Measurements from ENCODE around the gene MCAT. TPM values are rescaled to one million over a fixed set of nuclear protein-coding genes. Genes with fewer than 3 reads are reported as not detected.

The MCAT gene
- total RNA-seq, 1 experiment from 2014 or later, result 18.0 TPM

DNA sequence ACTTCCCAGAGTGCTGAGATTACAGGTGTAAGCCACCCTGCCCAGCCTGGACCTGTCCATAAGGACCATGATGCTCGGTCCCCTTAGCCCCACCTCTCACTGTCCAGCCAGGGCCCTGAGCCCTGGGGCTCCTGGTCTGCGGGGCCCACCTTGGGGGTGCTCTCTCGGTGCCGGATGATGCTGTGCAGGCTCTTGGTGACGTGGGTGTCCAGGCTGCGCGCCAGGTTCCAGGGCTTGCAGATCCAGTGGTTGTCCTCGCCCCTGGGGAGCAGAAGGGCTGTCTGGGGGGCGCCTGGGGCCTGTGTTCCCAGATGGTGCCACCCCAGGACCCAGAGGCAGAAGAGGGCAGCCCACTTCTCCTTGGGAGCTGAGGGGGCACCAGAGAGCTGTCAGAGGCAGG is 30.4 kb upstream of the MCAT start:
- DNase-seq (ENCODE audit: low spot score), result no peak

DNA sequence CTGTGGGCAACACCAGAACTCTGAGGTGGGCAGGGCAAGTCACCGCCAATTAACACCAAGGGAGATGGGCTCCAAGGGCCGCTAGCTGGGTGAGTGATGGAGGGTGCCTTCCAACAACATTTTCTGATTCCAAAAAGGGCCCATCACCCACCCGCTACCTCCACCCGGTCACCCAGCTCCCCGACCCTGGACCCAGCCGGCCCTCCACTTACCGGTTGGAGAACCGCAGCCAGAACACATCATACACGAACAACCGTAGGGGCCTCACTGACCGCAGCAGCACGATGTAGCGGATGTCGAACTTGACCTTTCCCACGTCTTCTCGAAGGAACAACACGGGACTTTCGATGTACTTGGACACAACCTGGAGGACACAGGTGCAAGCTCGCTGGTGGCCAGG is 29.0 kb upstream of the MCAT start:
- no peak for DNase-seq (ENCODE audit: low spot score)

DNA sequence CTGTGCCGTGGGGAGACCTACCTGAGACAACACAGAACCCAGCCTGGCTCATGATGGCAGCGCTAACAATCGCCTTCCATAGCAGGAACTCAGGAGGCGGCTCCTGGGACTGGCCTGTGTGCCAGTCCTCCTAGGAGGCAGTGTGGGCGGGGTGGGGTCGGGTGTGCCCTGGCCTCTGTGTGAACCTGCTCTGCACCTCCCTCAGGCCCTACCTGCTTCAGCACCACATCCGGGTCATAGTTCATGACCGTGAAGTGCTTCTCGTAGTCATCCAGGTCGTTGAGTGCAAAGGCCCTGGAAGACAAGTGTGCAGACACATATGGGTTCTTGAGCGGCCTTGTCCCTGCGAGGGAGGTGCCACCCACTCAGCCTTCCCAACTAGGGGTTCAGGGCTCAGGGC is 28.4 kb upstream of the MCAT start:
- DNase-seq (ENCODE audit: low spot score), result no peak

DNA sequence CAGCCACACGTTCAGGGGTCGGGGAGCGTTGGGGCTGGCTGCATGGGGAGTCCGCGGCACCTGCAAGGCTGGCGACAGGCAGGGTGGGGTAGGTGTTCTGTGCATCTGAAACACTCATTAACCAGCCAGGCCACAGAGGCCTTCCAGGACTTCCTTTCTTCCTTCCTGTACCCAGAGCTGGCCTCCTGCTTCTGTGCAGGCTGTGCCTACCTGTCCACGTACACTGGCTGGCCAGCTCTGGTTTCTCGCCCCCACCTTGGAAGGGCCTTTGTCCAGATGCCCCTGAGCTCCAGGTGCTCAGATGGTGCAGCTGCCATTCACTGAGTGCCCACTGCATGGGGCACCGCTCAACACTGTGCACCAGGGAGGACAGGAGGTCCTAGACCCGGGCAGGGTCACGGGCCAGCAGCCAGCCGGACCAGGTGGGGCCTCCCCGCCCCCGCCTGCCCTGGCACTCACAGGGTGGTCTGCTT is 27.9 kb upstream of the MCAT start:
- DNase-seq (ENCODE audit: low spot score), result no peak

DNA sequence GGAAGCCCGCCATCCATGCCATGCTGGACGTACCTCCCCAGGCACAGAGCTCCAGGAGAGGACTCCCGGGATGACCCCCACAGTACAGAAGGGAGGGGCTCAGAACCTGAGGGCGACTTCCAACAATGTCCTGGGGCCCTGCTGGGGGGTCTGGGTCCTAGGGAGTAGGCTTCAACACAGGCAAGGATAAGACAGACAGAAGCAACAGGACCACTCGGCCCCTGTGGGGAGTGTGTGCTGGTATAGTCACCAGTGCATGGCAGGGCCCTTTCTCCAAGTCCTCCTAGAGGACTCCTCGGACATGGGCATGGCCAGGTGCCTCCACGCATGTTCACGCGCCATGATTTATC is 26.9 kb upstream of the MCAT start:
- DNase-seq (ENCODE audit: low spot score), result no peak

DNA sequence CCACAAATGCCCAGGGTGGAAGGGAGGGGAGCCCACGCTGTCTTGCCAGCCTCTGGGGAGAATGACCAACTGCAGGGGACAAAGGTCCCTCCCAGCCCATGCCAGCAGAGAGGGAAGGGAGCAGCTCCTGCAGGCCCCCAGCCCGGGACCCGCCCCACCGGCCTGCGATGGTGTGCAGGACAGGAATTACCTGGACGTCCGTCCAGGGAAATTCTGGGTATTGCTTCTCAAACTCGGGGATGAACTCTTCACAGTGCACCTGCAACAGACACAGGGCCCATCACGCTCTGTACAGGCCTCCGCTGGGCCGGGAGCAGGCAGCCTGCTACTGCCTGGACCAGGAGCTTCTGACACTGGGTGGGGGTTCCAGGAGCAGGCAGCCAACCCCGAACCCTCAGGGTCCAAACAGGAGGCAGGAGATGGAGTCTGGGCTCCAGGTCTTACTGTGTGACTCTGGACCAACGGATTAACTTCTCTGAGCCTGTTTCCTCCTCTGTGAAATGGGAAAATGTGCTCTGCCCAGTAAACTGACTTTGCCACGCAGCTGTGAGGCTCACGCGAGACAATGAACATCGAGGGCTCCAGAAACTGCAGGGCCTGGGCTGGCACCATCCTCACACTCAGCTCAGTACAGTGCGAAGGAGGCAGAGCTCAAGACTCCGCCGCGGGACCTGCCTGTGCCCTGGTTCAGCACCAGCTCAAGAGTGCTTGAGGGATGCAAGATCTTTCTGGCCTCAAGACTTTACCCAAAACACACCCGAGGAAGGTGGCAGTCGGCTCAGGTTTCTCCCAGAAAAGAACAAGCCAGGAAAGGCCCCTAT is 26.3 kb upstream of the MCAT start:
- no peak for DNase-seq (ENCODE audit: low spot score)

DNA sequence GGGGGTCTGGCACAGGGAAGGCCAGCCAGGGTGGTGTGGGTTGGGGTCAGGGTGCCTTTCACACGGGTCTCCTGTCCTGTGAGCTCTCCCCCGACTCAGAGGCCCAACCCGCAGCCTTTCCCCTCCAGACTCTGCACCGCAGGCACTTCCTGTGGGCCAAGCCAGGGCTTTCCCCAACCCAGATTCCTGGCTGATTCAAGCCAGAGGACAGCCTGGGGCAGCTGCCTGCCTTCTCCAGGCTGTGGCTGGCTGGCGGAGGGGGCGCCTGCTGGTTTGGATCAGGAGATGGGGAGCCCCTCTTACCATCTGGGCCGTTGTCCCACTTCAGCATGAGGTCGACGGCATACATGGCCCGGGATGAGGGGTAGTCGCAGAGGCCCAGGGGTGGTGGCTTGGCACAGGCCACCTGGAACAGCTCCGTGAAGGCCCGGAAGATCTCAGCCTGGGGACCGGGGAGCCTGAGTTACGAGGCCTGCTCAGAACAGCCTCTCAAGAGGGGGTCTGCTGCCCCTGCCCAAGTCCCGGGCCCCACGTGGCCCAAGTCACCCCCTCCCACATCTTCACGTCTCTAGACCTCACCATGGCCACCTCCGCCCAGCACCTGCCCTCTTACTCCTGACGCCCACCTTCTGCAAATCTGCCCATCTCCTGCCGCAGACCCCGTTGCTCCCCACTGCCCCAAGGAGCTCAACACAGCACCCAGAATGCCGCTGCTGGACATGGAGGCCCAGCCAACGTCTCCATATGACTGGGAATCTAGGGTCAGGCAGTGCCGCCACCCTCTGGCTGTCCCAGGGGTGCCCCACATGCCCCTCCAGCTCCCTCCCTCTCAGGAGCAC is 25.5 kb upstream of the MCAT start:
- DNase-seq (ENCODE audit: low spot score), result no peak

DNA sequence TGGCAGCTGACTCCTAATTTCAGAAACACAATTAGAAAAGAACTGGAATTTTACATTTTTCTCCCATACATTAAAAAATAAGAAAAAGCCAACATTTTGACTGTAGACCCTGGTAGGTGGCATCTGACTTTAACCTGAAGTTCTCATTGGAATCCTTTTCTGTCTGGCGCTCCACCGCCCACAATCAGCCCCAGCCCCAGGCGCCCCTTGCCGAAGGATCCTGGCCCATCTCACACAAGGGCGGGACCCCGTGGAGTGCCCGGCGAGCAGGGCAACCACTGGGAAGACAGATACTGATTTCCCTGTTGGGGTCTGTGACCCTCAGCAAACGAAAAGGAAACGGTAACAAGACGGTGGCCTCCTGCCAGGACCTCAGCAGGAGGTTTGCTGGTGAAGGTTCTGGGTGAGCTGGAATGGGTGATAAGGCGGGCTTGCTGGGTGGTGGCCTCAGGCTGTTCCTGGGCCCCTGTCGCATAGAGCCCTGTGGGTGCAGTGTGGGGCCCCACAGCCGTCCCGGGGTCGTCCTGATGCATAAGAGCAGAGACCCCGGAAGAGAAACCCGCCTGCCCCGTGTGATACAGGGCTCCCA is 23.9 kb upstream of the MCAT start:
- no peak for DNase-seq (ENCODE audit: low spot score)

DNA sequence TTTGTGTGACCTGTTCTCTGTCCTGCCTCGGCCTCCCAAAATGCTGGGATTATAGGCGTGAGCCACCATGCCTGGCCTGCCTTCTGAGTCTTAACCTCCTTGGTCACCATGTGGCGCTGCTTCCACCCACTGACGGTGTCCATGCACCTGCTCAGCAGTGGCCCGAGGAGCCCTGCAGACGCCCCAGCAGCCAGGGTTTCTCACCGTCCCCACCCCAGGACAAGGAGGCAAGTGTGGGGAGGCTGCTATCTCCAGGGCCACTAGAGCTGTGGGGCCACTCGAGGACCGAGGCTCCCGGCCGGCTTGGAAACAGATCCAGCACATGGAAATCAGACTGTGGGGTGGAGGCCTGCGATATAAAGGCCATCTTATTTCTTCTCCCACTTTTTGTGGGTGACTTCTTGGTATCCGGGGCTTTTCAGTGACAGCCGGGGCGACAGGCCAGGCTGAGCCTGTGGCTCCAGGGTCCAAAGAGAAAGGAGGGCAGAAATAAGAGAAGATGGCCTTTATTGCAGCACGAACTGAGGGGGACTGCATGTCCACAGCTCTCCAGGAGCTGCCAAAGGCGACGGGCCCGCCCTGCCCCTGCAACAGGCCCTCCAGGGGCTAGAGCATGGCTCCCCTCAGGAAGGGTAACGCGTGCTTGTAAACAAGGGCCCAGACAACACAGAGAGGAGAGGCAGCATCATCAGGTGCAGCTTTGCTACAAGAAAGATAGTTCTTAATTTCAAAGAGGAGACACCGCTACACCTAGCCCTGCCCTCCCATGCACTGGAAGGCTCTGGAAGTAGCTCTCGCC is 23.1 kb upstream of the MCAT start:
- no peak for DNase-seq (ENCODE audit: low spot score)

DNA sequence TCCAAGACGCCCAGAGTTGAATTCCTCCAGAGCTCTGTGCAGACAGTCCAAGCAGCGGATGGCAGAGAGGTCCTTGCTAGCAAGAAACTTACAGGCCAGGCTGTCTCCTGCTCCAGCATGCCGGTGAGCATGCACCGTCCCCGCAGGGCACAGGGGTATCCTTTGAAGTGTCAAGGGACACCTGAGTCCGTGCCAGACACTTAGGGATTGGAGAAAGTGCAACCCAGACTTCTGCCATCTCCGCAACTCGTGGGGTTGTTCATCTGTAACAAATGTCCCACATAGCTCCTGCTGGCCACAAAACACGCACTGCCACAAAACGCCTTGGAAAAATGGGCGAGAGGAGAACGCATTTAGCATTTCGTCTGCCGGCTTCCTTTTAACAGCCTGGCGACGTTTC is 21.4 kb upstream of the MCAT start:
- DNase-seq (ENCODE audit: low spot score), result no peak

DNA sequence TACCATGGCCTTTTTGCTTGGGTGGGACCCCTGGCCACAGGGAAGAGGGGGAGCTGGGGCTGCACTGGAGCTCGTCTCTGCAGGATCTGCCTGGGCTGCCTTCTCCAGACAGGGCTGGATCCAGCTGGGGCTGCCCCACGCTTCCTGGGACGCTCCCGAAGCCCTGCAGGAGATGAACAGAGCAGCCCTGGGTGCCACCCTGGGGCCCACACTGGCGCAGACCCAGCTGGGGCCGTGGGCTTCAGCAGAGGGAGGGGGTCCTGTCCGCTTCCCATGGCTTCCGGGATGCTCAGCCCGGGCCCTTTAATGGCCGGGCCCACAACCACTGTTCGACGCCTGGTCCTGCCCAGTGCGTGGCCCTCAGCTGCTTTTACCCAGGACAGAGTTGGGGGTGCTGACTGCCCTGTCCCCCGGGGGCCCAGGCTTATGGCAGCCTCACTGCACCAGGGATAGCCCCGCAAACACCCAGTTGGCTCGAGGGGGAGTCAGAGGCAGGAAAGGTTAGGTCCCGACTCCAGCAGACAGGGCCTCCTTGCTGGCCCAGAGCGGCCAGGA is 20.1 kb upstream of the MCAT start:
- no peak for DNase-seq (ENCODE audit: low spot score)

DNA sequence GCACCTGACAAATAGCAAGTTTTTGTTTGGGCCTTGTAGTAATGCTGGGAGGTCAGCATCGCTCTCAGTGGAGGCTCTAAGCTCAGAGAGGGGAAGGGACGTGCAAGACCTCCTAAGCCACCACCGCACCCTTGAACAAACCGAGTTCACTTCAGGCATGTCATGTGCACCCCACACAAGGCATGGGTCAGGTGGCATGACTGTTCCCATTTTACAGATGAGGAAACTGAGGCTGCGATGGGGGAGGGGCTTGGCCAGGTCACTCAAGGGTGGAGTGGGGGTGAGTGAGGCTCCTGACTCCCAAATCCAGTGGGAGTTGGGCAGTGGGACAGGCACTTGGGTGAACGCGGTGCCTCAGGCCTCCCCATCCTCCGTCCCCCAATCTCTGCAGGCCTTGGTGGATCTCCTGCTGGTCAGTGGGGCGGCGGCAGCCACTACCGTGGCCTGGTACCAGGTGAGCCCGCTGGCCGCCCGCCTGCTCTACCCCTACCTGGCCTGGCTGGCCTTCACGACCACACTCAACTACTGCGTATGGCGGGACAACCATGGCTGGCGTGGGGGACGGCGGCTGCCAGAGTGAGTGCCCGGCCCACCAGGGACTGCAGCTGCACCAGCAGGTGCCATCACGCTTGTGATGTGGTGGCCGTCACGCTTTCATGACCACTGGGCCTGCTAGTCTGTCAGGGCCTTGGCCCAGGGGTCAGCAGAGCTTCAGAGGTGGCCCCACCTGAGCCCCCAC is 19.4 kb upstream of the MCAT start:
- DNase-seq (ENCODE audit: low spot score), result no peak

DNA sequence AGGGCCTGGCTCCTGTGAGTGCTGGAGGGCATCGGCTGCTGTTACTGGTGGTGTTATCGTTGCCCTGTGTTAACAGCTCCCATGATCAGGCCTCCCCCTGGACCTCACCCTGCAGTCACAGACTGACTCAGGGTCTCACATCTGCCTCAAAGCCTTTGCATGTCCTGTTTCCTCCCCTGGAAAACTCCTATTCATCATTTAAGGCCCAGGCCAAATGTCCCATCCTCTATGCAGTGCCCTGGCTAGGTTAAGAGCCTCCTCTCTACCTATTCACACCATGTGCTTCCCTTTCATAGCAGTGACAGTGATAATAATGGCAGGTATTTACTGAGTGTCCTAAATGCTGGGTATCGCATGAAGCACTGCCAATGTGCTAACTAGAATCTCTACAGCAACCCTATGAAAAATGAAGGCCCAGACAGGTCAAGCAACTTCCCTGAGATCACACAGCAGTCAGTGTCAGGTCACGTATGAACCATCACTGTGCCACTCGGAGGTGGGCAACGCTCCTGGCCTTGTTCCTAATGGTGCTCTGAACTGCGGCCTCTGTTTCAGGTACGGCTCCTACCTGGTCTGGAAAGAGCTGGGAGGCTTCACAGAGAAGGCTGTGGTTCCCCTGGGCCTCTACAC is 17.4 kb upstream of the MCAT start:
- DNase-seq (ENCODE audit: low spot score), result no peak

DNA sequence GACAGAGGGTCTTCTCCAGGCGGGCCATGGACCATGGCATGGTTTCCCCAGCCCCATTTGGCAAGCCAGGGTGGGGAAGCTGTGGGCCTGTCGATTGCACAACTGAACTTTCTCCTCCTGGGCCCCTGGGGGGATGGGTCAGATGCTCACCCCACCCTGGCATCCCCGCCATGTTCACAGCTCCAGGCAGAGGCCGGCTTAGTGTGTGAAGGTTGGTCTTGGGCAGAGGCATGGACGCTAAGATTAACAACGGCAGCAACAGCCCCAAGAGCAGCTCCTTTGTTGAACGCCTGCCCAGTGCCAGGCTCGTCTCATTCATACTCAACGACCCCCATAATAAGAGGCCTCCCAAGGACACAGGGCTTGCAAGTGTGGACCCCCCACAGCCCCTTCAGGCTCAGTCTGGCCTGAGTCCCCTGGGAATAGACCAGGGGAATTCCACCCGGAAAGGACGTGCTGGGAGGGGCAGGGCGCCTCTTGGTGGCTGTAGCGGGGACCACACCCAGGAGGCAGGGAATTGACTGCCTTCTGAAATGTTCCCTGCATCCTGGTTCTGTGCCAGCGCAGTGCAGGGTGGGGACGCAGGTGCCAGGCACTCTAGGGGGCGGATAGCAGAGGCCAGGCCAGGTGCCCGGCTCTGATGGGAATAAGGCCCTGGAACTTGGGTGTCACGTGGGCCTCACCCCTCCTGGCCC is 16.4 kb upstream of the MCAT start:
- DNase-seq (ENCODE audit: low spot score), result no peak

DNA sequence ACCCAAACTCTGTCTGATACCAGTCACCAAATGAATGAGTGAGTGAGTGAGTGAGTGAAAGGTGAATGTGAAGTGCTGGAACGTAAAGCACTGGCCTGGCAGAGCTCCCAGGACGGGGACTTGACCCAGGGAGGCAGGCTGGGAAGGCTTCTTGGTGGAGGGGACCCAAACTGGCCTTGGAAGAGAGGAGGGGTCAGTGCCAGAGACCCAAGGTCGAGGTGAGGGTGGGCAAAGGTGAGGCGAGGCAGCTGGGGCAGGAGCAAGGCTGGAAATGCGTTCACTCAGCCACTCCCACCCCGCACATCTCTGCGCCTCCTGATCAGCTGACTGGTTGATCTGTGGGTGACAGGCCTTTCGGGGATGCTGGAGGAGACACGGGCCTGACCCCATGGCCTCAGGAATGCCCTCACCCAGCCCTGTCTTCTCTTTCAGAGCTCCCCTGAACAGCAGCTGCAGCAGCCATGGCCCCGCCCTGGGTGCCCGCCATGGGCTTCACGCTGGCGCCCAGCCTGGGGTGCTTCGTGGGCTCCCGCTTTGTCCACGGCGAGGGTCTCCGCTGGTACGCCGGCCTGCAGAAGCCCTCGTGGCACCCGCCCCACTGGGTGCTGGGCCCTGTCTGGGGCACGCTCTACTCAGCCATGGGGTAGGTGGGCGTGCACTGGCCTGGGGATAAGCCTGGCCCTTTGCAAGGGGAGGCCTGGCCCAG is 15.7 kb upstream of the MCAT start:
- no peak for DNase-seq (ENCODE audit: low spot score)

DNA sequence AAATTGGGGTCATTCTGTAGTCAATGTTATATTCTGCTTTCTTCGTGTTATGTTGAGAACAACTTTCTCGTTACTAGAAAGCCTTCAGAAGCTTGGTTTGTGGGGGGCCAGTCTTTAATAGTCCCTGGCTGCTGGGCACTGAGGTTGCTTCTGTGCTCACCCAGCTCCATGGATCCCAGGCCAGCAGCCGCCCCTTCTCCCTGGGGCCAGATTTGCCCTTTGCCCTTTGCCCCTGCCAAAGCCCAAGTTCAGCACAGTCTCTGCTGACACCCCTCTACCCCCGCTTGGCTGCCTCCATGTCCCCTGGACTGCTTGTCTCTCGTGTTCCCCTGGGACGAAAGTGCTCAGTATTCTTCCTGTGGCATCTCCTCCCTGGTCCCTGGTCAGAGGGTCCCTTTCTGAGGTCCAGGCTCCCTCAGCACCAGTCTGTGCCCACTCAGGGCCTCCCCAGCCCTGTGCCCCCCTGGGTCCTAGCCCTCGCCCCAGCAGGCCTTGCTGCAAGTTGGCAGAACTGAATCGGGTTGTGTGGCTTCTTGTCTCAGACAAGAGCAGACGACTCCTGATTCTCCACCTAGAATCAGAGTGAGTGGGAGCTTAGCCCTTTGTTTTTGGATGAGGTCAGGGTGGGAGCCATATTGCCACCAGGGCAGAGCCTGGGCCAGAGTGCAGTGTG is 14.8 kb upstream of the MCAT start:
- no peak for DNase-seq (ENCODE audit: low spot score)

DNA sequence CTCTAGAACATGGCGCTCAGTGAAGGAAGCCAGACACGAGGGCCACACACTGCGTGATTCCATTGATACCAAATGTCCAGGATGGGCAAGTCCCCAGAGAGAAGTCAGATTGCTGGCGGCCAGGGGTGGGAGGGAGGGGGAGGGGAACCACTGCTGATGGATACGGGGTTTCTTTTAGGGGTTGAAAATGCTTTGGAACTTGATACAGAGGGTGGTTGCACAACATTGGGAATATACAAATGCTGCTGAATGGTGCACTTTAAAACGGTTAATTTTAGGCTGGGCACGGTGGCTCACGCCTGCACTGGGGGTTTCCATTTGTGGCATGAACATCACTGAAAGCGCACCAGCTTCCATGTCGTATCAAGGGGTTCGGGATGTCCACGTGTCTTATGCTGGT is 13.2 kb upstream of the MCAT start:
- no peak for DNase-seq (ENCODE audit: low spot score)

DNA sequence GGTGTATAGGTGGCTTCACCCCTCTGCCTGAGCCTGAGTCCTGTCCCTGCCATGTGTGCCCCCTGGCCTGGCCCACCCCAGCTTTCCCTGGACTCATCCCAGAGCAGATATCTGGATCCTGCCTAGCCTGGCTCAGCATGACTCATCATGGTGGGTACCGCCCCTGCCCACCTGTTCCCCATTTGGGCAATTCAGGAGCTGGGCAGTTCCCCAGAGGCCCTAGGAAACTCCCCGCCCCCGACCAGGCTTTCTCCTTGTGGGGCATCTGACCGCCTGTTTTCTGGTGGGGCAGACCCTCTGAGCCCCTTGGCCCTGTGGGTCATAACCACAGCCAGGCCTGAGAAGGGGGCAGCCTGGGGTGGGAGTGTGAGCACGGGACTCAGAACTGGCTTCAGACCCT is 12.6 kb upstream of the MCAT start:
- DNase-seq (ENCODE audit: low spot score), result no peak
